Measurements from ENCODE around the gene DSTYK. TPM values are rescaled to one million over a fixed set of nuclear protein-coding genes. Genes with fewer than 3 reads are reported as not detected.
"Not testable (repeated sequence)": the region's sequence is repeated elsewhere in the genome, so short reads cannot be mapped to it uniquely, and the experiment has no call there.

Gene DSTYK
- total and polyA plus RNA-seq, 11 donors, result 3.2 to 10.1 (median 6.3) TPM

GRCh38 chr1:205186191-205186590 lies 25.3 kb downstream of the DSTYK start:
- no peaks in the 10 kb centered on the region for H3K9me3 ChIP-seq
- intact Hi-C loops (cut with DNase I), result no loop called here
- no peak overlapping the region for H3K4me3 ChIP-seq

GRCh38 chr1:205183676-205184335 lies 27.7 kb downstream of the DSTYK start:
- 42 to 72% (median 51%) methylated on average over 4 of the region's 4 CpGs for WGBS, 4 donors
- peak; percentile 32 to 84 (median 78) for ATAC-seq
- Histone ChIP-seq H3K9me3 (no peaks in the 10 kb centered on the region), H3K4me1 (peaks cover 0 to 26% (median 16%) of the 10 kb centered on the region in 12 donors), H3K27ac (peak overlapping the region in 10 of 12 donors; percentile 24 to 72 (median 46)), H3K36me3 (peaks cover 0 to 25% (median 21%) of the 10 kb centered on the region in 9 donors), H3K4me3 (no peak overlapping the region), H3K27me3 (no peaks in the 10 kb centered on the region)
- peak in 2 of 5 donors; percentile 26 to 35 for DNase-seq
- intact Hi-C loops (cut with DNase I), result no loop called here
- no peak for TF ChIP-seq CTCF (IDR thresholded peaks at IDR 0.05)
- no peak for TF ChIP-seq POLR2A (IDR thresholded peaks at IDR 0.05)

More at GRCh38 chr1:205186191-205186590, 25.3 kb downstream of the DSTYK start:
- DNase-seq (no peak), ATAC-seq (no peak)
- Histone ChIP-seq H3K36me3 (peaks cover 0 to 25% (median 21%) of the 10 kb centered on the region in 9 donors), H3K4me1 (peaks cover 0 to 35% (median 21%) of the 10 kb centered on the region in 12 donors), H3K27me3 (no peaks in the 10 kb centered on the region), H3K27ac (no peak overlapping the region)
- TF ChIP-seq CTCF (IDR thresholded peaks at IDR 0.05) (no peak), POLR2A (IDR thresholded peaks at IDR 0.05) (no peak)

- no peak for TF ChIP-seq POLR2A (IDR thresholded peaks at IDR 0.05)
- TF ChIP-seq CTCF (IDR thresholded peaks at IDR 0.05), result no peak
- no peak for DNase-seq
- no peak for ATAC-seq
- H3K27me3 ChIP-seq, result no peaks in the 10 kb centered on the region
- H3K36me3 ChIP-seq, result peaks cover 0 to 27% (median 22%) of the 10 kb centered on the region in 9 donors
- no peaks in the 10 kb centered on the region for H3K9me3 ChIP-seq
- H3K27ac ChIP-seq, result peak overlapping the region in 7 of 12 donors; percentile 24 to 72 (median 38)
- intact Hi-C loops (cut with DNase I), result no loop called here
- WGBS, 4 donors, result 88 to 96% (median 89%) methylated on average over 2 of the region's 2 CpGs
- peaks cover 0 to 24% (median 16%) of the 10 kb centered on the region in 12 donors for H3K4me1 ChIP-seq
- no peak overlapping the region for H3K4me3 ChIP-seq
These were observed 28.6 kb downstream of the DSTYK start for GRCh38 chr1:205182930-205183329.

GRCh38 chr1:205180331-205180730 lies 31.2 kb downstream of the DSTYK start:
- peaks cover 0 to 13% (median 5%) of the 10 kb centered on the region in 9 donors for H3K36me3 ChIP-seq
- ATAC-seq; H3K27ac ChIP-seq; DNase-seq; H3K9me3 ChIP-seq; intact Hi-C loops (cut with DNase I); H3K27me3 ChIP-seq; H3K4me3 ChIP-seq: not testable (repeated sequence)
- H3K4me1 ChIP-seq, result peaks cover 0 to 31% (median 23%) of the 10 kb centered on the region in 12 donors
- WGBS, 4 donors, result 83 to 92% (median 89%) methylated on average over 7 of the region's 7 CpGs

All from heart left ventricle (tissue), 16 donors.